GM12878 (cell line): ENCODE measurements around the gene IQCF5. TPM values are rescaled to one million over a fixed set of nuclear protein-coding genes. Genes with fewer than 3 reads are reported as not detected.
"Not testable (repeated sequence)": the region's sequence is repeated elsewhere in the genome, so short reads cannot be mapped to it uniquely, and the experiment has no call there.

Experiments
- ATAC-seq: fragments of 200-7000 bp; cut with Tn5 transposase; 3 replicates; pipeline ENCODE4 v1.9.1; 2020; ENCODE audit warnings: mild to moderate bottlenecking, moderate library complexity
- BruUV-seq: library from RNA; stranded (reverse); fragments of 400-500 nt; replicated peaks from 2 replicates; lab custom pipeline; 2021; lab: Mats Ljungman, UMichigan
- CTCF ChIA-PET: fragments of 300-600 bp; sonication (Branson Sonifier 250); formaldehyde crosslinking; extraction: SDS; loops from one replicate; lab custom pipeline; 2021; ENCODE audit warnings: inconsistent platforms; lab: Yijun Ruan, JAX
- POLR2A ChIA-PET: fragments of 350-600 bp; formaldehyde crosslinking; extraction: SDS; loops from one replicate; lab custom pipeline; 2021; ENCODE audit warnings: inconsistent platforms; lab: Charles Lee
- RAD21 ChIA-PET: fragments of 300-600 bp; sonication (Branson Sonifier 250); formaldehyde crosslinking; loops from one replicate; lab custom pipeline; 2023; ENCODE audit warnings: antibody characterized with exemption; ENCODE audit not compliant: unreplicated experiment; lab: Charles Lee
- SMC1A ChIA-PET: fragments of 300-600 bp; sonication (Branson Sonifier 250); formaldehyde crosslinking; loops from one replicate; lab custom pipeline; 2023; ENCODE audit not compliant: unreplicated experiment, uncharacterized antibody; lab: Charles Lee
- DNase-seq: peaks from one replicate; pipeline ENCODE4 v3.0.0-alpha.2; 2011; ENCODE audit warnings: low read depth, low spot score
- FAIRE-seq: peaks from 3 replicates; lab custom pipeline; 2011; peaks lifted over from hg19 to GRCh38; lab: Jason Lieb, UNC
- H2AFZ ChIP-seq: 2 replicates; pipeline ENCODE4 v1.6.0; 2011; ENCODE audit warnings: low read depth, low read length, control low read depth; ENCODE audit not compliant: control insufficient read depth
- H3K27ac ChIP-seq: 2 replicates; pipeline ENCODE4 v1.5.1; 2011; ENCODE audit warnings: control low read depth; ENCODE audit not compliant: control insufficient read depth, insufficient read depth
- H3K27me3 ChIP-seq, 2 experiments: replicated peaks in 1 of 2; 2 replicates each; pipeline versions ENCODE4 v1.6.0 to v1.6.1; 2011; ENCODE audit warnings: low read length in 1 of 2; ENCODE audit not compliant: control insufficient read depth in 2 of 2, insufficient read depth in 2 of 2
- H3K36me3 ChIP-seq, 2 experiments: 2 replicates each; pipeline ENCODE4 v1.5.1; 2011; ENCODE audit warnings: low read length in 1 of 2; ENCODE audit not compliant: control insufficient read depth in 2 of 2, insufficient read depth in 2 of 2
- H3K4me1 ChIP-seq: 2 replicates; pipeline ENCODE4 v1.6.1; 2011; ENCODE audit warnings: mild to moderate bottlenecking, low read length, moderate library complexity, mixed read lengths; ENCODE audit not compliant: control insufficient read depth, insufficient read depth
- H3K4me2 ChIP-seq: 2 replicates; pipeline ENCODE4 v1.6.0; 2011; ENCODE audit warnings: control low read depth; ENCODE audit not compliant: control insufficient read depth, insufficient read depth
- H3K4me3 ChIP-seq: fragments of 200-600 bp; sonication (generic); 2 replicates; pipeline ENCODE4 v1.5.1; 2016
- H3K79me2 ChIP-seq: 2 replicates; pipeline ENCODE4 v1.6.0; 2011; ENCODE audit warnings: low read length; ENCODE audit not compliant: control insufficient read depth, insufficient read depth
- H3K9ac ChIP-seq: 2 replicates; pipeline ENCODE4 v1.8.0; 2011; ENCODE audit warnings: low read length, control low read depth, mixed read lengths; ENCODE audit not compliant: control insufficient read depth, insufficient read depth
- H3K9me3 ChIP-seq: replicated peaks from 3 replicates; pipeline ENCODE4 v1.5.1; 2011; ENCODE audit warnings: mild to moderate bottlenecking, low read length; ENCODE audit not compliant: control insufficient read depth, insufficient read depth
- H4K20me1 ChIP-seq: 2 replicates; pipeline ENCODE4 v1.6.0; 2011; ENCODE audit not compliant: control insufficient read depth, insufficient read depth
- CBX3 ChIP-seq: fragments of 200-600 bp; sonication (generic); IDR thresholded peaks from 2 replicates; pipeline ENCODE4 v1.6.1; 2016; ENCODE audit warnings: low read depth, borderline replicate concordance
- EP300 ChIP-seq, 2 experiments: fragments of 150-350 bp in 1 of 2; IDR thresholded peaks; 2 replicates each; pipeline ENCODE4 v1.6.1; 2011 to 2012; ENCODE audit warnings: low read depth in 2 of 2, low read length in 2 of 2, borderline replicate concordance in 1 of 2, improper control_type of control experiment in 1 of 2, inconsistent platforms in 1 of 2; ENCODE audit not compliant: control insufficient read depth in 1 of 2
- FOXM1 ChIP-seq: IDR thresholded peaks from 2 replicates; pipeline ENCODE4 v1.6.1; 2012; ENCODE audit warnings: low read depth, mild to moderate bottlenecking, inconsistent platforms, low read length, moderate library complexity
- MEF2A ChIP-seq: IDR thresholded peaks from 2 replicates; pipeline ENCODE4 v1.6.1; 2011; ENCODE audit warnings: low read depth, mild to moderate bottlenecking, low read length, moderate library complexity; ENCODE audit not compliant: insufficient read depth
- MXI1 ChIP-seq: fragments of 150-350 bp; IDR thresholded peaks from 2 replicates; pipeline ENCODE4 v1.6.1; 2011; ENCODE audit warnings: low read depth, mild to moderate bottlenecking, inconsistent platforms, low read length, improper control_type of control experiment
- NBN ChIP-seq: fragments of 450-650 bp; IDR thresholded peaks from 2 replicates; pipeline ENCODE4 v1.6.1; 2016
- NR2C2 ChIP-seq: IDR thresholded peaks from 2 replicates; pipeline ENCODE4 v1.6.1; 2011; ENCODE audit warnings: borderline replicate concordance, low read depth; ENCODE audit not compliant: control insufficient read depth, insufficient read length
- POLR2A ChIP-seq: IDR thresholded peaks from 2 replicates; pipeline ENCODE4 v1.6.1; 2011; ENCODE audit warnings: low read depth, mild to moderate bottlenecking, low read length
- RAD21 ChIP-seq: IDR thresholded peaks from 2 replicates; pipeline ENCODE4 v1.6.1; 2011; ENCODE audit warnings: mild to moderate bottlenecking, low read depth, low read length, moderate library complexity; ENCODE audit not compliant: insufficient read depth
- SMAD1 ChIP-seq: fragments of 450-650 bp; IDR thresholded peaks from 2 replicates; pipeline ENCODE4 v1.6.1; 2018; ENCODE audit warnings: mild to moderate bottlenecking, low read depth; ENCODE audit not compliant: partially characterized antibody
- SRF ChIP-seq, 2 experiments: IDR thresholded peaks; 2 replicates each; pipeline ENCODE4 v1.6.1; 2011; ENCODE audit warnings: low read depth in 2 of 2, low read length in 2 of 2, mild to moderate bottlenecking in 1 of 2, moderate library complexity in 1 of 2
- STAT3 ChIP-seq: IDR thresholded peaks from 2 replicates; pipeline ENCODE4 v1.6.1; 2011; ENCODE audit warnings: low read depth, low read length, improper control_type of control experiment
- TARDBP ChIP-seq: IDR thresholded peaks from 2 replicates; pipeline ENCODE4 v1.6.1; 2016; ENCODE audit warnings: borderline replicate concordance
- ZNF207 ChIP-seq: fragments of 450-650 bp; IDR thresholded peaks from 2 replicates; pipeline ENCODE4 v1.6.1; 2014; ENCODE audit warnings: antibody characterized with exemption, mild to moderate bottlenecking, borderline replicate concordance
- ZNF24 ChIP-seq: fragments of 450-650 bp; IDR thresholded peaks from 2 replicates; pipeline ENCODE4 v1.6.1; 2017; ENCODE audit warnings: antibody characterized with exemption, mild to moderate bottlenecking
- ZSCAN29 ChIP-seq: fragments of 450-650 bp; IDR thresholded peaks from 2 replicates; pipeline ENCODE4 v1.6.1; 2017; ENCODE audit warnings: mild to moderate bottlenecking, moderate library complexity
- WGBS: methylation state at CpG from one replicate; pipeline ENCODE4 v1.1.6; 2016; ENCODE audit warnings: low lambda C conversion rate; ENCODE audit not compliant: insufficient replicate concordance, insufficient coverage; ENCODE audit errors: missing lambda C conversion rate; 5-methylcytosine and 5-hydroxymethylcytosine counted together
- in situ Hi-C: fragments of 300-500 bp; cut with MboI; formaldehyde crosslinking; loops from 9 replicates; pipeline ENCODE4 v1.14.3; 2018; ENCODE audit warnings: mixed read lengths
- intact Hi-C: fragments of 100-400 bp; cut with micrococcal nuclease; formaldehyde crosslinking; loops from one replicate; pipeline ENCODE4 v1.14.2; 2022; ENCODE audit not compliant: unreplicated experiment
- polyA plus RNA-seq, 11 experiments: library from polyadenylated mRNA; depleted of rRNA in 4 of 11; unstranded in 6 of 11; stranded (reverse) in 5 of 11; fragments of >200 nt; fragmentation: Nextera tagmentation in 4 of 11; fragmentation: Illumina TruSeq in 1 of 11; extraction: Ambion mirVana in 4 of 11; extraction: Trizol in 1 of 11; gene quantifications; 1 replicate in 1 of 11; 2 replicates in 10 of 11; pipeline versions ENCODE4 v1.2.1 to v1.2.3, GENCODE V29; 2011 to 2016; ENCODE audit warnings: inconsistent platforms in 2 of 11, missing spikeins in 2 of 11, low read depth in 1 of 11
- total RNA-seq, 4 experiments: library from RNA; depleted of rRNA in 3 of 4; stranded (reverse); fragments of >200 nt in 3 of 4; fragmentation: Illumina TruSeq in 1 of 4; extraction: Trizol in 1 of 4; gene quantifications; 2 replicates each; pipeline versions ENCODE4 v1.2.1 to v1.2.3, GENCODE V29; 2013 to 2021
- TF ChIP-seq, protein P1 (sequence below): IDR thresholded peaks from 2 replicates; pipeline ENCODE4 v1.6.1; 2012; ENCODE audit warnings: low read depth, low read length, improper control_type of control experiment
- TF ChIP-seq, protein P2 (sequence below): IDR thresholded peaks from 2 replicates; pipeline ENCODE4 v1.6.1; 2012; ENCODE audit warnings: low read depth, low read length, improper control_type of control experiment

Gene IQCF5
- total and polyA plus RNA-seq, 10 of the 15 experiments (the other 5 are each of a cell fraction or from before 2014, with no cell fraction given) = not detected

DNA sequence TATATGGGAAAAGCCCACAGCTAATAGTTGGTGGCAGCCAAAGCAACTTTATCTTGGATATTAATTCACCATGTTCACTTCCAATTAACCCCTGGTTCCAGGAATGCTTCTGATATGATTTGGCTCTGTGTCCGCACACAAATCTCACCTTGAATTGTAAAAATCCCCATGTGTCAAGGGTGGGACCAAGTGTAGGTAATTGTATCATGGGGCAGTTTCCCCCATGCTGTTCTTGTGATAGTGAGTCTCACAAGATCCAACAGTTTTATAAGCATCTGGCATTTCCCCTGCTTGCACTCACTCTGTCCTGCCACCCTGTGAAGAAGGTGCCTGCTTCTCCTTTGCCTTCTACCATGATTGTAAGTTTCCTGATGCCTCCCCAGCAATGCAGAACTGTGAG lies 6.5 kb downstream of the IQCF5 start:
- H3K27ac ChIP-seq, H3K4me1 ChIP-seq, BruUV-seq, H3K9ac ChIP-seq, SMC1A ChIA-PET, H2AFZ ChIP-seq, CTCF ChIA-PET, RAD21 ChIA-PET, H3K4me2 ChIP-seq, H3K4me3 ChIP-seq, H4K20me1 ChIP-seq, H3K9me3 ChIP-seq, ATAC-seq, intact Hi-C loops, H3K79me2 ChIP-seq, FAIRE-seq, H3K27me3 ChIP-seq, in situ Hi-C loops, H3K36me3 ChIP-seq, DNase-seq: not testable (repeated sequence)
- POLR2A ChIA-PET = interaction anchor here (0.6 kb wide), 1 partner anchor 104 kb away, joined by 3 read pairs; no protein-coding TSS in a partner anchor
- 92% methylated on average over 1 of the region's 1 CpG for WGBS

DNA sequence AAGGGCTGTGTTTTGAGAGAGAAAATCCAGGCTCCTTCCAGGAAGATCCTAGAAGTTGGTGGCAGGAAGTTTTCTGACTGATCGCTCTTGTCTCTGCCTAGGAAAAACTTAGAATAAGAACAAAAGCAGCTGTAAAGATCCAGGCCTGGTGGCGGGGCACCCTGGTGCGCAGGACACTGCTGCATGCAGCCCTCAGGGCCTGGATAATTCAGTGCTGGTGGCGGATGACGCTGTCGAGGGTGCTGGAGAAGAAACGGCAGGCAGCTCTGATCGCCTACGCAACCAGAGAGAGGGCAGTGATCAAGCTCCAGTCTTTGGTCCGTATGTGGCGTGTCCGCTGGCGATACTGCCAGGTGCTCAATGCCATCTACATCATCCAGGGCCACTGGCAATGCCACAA lies 12.5 kb downstream of the IQCF5 start:
- H3K4me3 ChIP-seq = no peak overlapping the region
- ChIA-PET RAD21 (no interaction called here), POLR2A (no interaction called here), SMC1A (no interaction called here), CTCF (no interaction called here)
- 51% methylated on average over 12 of the region's 13 CpGs for whole genome bisulfite sequencing
- no peaks in the 10 kb centered on the region for H3K27me3 ChIP-seq
- intact Hi-C loops (no loop called here), in situ Hi-C loops (no loop called here)
- no peaks in the 10 kb centered on the region for H4K20me1 ChIP-seq
- H3K79me2 ChIP-seq = no peaks in the 10 kb centered on the region
- FAIRE-seq = no peak
- no peak for ATAC-seq
- no peak overlapping the region for H2AFZ ChIP-seq
- H3K9me3 ChIP-seq = no peaks in the 10 kb centered on the region
- no peaks in the 10 kb centered on the region for H3K36me3 ChIP-seq
- no peak overlapping the region for H3K27ac ChIP-seq
- peaks cover 11% of the 10 kb centered on the region for H3K4me1 ChIP-seq
- no peak overlapping the region for H3K9ac ChIP-seq
- no peak for DNase-seq
- H3K4me2 ChIP-seq = no peak overlapping the region
- BruUV-seq = no TSS peak
- TF ChIP-seq SRF (IDR thresholded peaks at IDR 0.05; ENCODE audit: low read depth in 2 of 2, low read length in 2 of 2) (no peak), SMAD1 (no peak), POLR2A (no peak), ZSCAN29 (no peak), ZNF207 (no peak), MXI1 (no peak), FOXM1 (no peak), ZNF24 (no peak), TARDBP (no peak), EP300 (IDR thresholded peaks at IDR 0.05; ENCODE audit: borderline replicate concordance in 1 of 2, control insufficient read depth in 1 of 2, low read depth in 2 of 2, low read length in 2 of 2) (no peak), STAT3 (no peak), NR2C2 (no peak), CBX3 (no peak), MEF2A (no peak), RAD21 (no peak), NBN (no peak)
- TF ChIP-seq, protein P1, sequence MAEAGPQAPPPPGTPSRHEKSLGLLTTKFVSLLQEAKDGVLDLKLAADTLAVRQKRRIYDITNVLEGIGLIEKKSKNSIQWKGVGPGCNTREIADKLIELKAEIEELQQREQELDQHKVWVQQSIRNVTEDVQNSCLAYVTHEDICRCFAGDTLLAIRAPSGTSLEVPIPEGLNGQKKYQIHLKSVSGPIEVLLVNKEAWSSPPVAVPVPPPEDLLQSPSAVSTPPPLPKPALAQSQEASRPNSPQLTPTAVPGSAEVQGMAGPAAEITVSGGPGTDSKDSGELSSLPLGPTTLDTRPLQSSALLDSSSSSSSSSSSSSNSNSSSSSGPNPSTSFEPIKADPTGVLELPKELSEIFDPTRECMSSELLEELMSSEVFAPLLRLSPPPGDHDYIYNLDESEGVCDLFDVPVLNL = no peak
- TF ChIP-seq, protein P2, sequence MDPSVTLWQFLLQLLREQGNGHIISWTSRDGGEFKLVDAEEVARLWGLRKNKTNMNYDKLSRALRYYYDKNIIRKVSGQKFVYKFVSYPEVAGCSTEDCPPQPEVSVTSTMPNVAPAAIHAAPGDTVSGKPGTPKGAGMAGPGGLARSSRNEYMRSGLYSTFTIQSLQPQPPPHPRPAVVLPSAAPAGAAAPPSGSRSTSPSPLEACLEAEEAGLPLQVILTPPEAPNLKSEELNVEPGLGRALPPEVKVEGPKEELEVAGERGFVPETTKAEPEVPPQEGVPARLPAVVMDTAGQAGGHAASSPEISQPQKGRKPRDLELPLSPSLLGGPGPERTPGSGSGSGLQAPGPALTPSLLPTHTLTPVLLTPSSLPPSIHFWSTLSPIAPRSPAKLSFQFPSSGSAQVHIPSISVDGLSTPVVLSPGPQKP = no peak
